Cardiac fibroblast (primary cell): ENCODE measurements around the gene MYADML2.

Source experiments
- DNase-seq, 2 donors: peaks; one replicate each; pipeline versions ENCODE4 v3.0.0 to v3.0.0-alpha.2; 2010; ENCODE audit warnings: low read depth in 2 of 2
- H3K4me3 ChIP-seq, 2 donors: replicated peaks in 1 of 2; 1 replicate in 1 of 2; 2 replicates in 1 of 2; pipeline ENCODE4 v1.5.1; 2011; ENCODE audit warnings: low read depth in 2 of 2, low read length in 2 of 2, mild to moderate bottlenecking in 2 of 2, moderate library complexity in 1 of 2
- CTCF ChIP-seq: IDR thresholded peaks from one replicate; pipeline ENCODE4 v1.5.1; 2011; ENCODE audit warnings: low read depth, mild to moderate bottlenecking, low read length, inconsistent platforms

Gene MYADML2

GRCh38 chr17:81925860-81926450 is 21.1 kb downstream of the MYADML2 start:
- H3K4me3 ChIP-seq: peak overlapping the region; percentile 77 to 87
- no peak for TF ChIP-seq CTCF
- DNase-seq: no peak

GRCh38 chr17:81924557-81925532 is 22.2 kb downstream of the MYADML2 start:
- DNase-seq: no peak
- H3K4me3 ChIP-seq: no peak overlapping the region
- no peak for TF ChIP-seq CTCF

- H3K4me3 ChIP-seq: peak overlapping the region; percentile 34 to 48
- DNase-seq: peak; percentile 80 to 87
Measured at GRCh38 chr17:81923302-81924260, 23.5 kb downstream of the MYADML2 start.

GRCh38 chr17:81922566-81923301 is 24.3 kb downstream of the MYADML2 start:
- DNase-seq: no peak
- H3K4me3 ChIP-seq: peak overlapping the region; percentile 34 to 48
- TF ChIP-seq CTCF: no peak

More at GRCh38 chr17:81923302-81924260, 23.5 kb downstream of the MYADML2 start:
- no peak for TF ChIP-seq CTCF

GRCh38 chr17:81921996-81922565 is 25.0 kb downstream of the MYADML2 start:
- DNase-seq: no peak
- no peak overlapping the region for H3K4me3 ChIP-seq
- TF ChIP-seq CTCF: no peak

GRCh38 chr17:81921537-81921862 is 25.5 kb downstream of the MYADML2 start:
- no peak overlapping the region for H3K4me3 ChIP-seq
- no peak for DNase-seq
- TF ChIP-seq CTCF: no peak
